Measurements from ENCODE around the gene RPUSD3.
"Not testable (repeated sequence)": the region's sequence is repeated elsewhere in the genome, so short reads cannot be mapped to it uniquely, and the experiment has no call there.

Gene RPUSD3

GRCh38 chr3:9861626-9862130 lies 17.9 kb upstream of the RPUSD3 start:
- DNase-seq (ENCODE audit: low spot score in 2 of 2) (no peak), ATAC-seq (replicated peaks; ENCODE audit: extremely low read depth, poor library complexity, severe bottlenecking) (no peak)
- no peaks in the 10 kb centered on the region for H3K4me1 Mint-ChIP-seq
- no peak overlapping the region for H3K4me3 Mint-ChIP-seq
- H3K36me3 Mint-ChIP-seq (ENCODE audit: insufficient read depth): no peaks in the 10 kb centered on the region
- no peak overlapping the region for H3K27ac Mint-ChIP-seq (ENCODE audit: low read depth)
- peaks cover 10% of the 10 kb centered on the region for H3K27me3 Mint-ChIP-seq
- H3K9me3 Mint-ChIP-seq: no peaks in the 10 kb centered on the region

- H3K4me3 Mint-ChIP-seq: no peak overlapping the region
Observed at GRCh38 chr3:9861201-9861600, 17.4 kb upstream of the RPUSD3 start.

GRCh38 chr3:9859530-9860025 lies 15.8 kb upstream of the RPUSD3 start:
- no peak for DNase-seq (ENCODE audit: low spot score in 2 of 2)
- Mint-ChIP-seq H3K4me3 (no peak overlapping the region), H3K27me3 (peaks cover 10% of the 10 kb centered on the region), H3K36me3 (ENCODE audit: insufficient read depth) (peaks cover 1% of the 10 kb centered on the region), H3K27ac (ENCODE audit: low read depth) (no peak overlapping the region), H3K4me1 (no peaks in the 10 kb centered on the region), H3K9me3 (no peaks in the 10 kb centered on the region)
- ATAC-seq (replicated peaks; ENCODE audit: extremely low read depth, poor library complexity, severe bottlenecking): no peak

More at GRCh38 chr3:9861201-9861600, 17.4 kb upstream of the RPUSD3 start:
- ATAC-seq (replicated peaks; ENCODE audit: extremely low read depth, poor library complexity, severe bottlenecking) (no peak), DNase-seq (ENCODE audit: low spot score in 2 of 2) (no peak)
- Mint-ChIP-seq H3K27ac (ENCODE audit: low read depth) (no peak overlapping the region), H3K9me3 (no peaks in the 10 kb centered on the region), H3K4me1 (no peaks in the 10 kb centered on the region), H3K36me3 (ENCODE audit: insufficient read depth) (no peaks in the 10 kb centered on the region), H3K27me3 (peaks cover 10% of the 10 kb centered on the region)

GRCh38 chr3:9855594-9855993 lies 11.8 kb upstream of the RPUSD3 start:
- peaks cover 11% of the 10 kb centered on the region for H3K4me1 Mint-ChIP-seq
- DNase-seq (ENCODE audit: low spot score in 2 of 2) (no peak), ATAC-seq (replicated peaks; ENCODE audit: extremely low read depth, poor library complexity, severe bottlenecking) (no peak)
- no peaks in the 10 kb centered on the region for H3K9me3 Mint-ChIP-seq
- H3K36me3 Mint-ChIP-seq (ENCODE audit: insufficient read depth): peaks cover 1% of the 10 kb centered on the region
- no peak overlapping the region for H3K4me3 Mint-ChIP-seq
- peaks cover 20% of the 10 kb centered on the region for H3K27me3 Mint-ChIP-seq
- no peak overlapping the region for H3K27ac Mint-ChIP-seq (ENCODE audit: low read depth)

- Mint-ChIP-seq H3K4me1 (peaks cover 11% of the 10 kb centered on the region), H3K27me3 (peaks cover 20% of the 10 kb centered on the region)
- H3K27ac Mint-ChIP-seq (ENCODE audit: low read depth); H3K4me3 Mint-ChIP-seq; H3K36me3 Mint-ChIP-seq (ENCODE audit: insufficient read depth); ATAC-seq (replicated peaks; ENCODE audit: extremely low read depth, poor library complexity, severe bottlenecking); H3K9me3 Mint-ChIP-seq; DNase-seq (ENCODE audit: low spot score in 2 of 2): not testable (repeated sequence)
Observed at GRCh38 chr3:9854291-9854940, 10.6 kb upstream of the RPUSD3 start.

- Mint-ChIP-seq H3K9me3 (no peaks in the 10 kb centered on the region), H3K36me3 (ENCODE audit: insufficient read depth) (peaks cover 1% of the 10 kb centered on the region), H3K4me1 (peaks cover 11% of the 10 kb centered on the region), H3K4me3 (no peak overlapping the region), H3K27ac (ENCODE audit: low read depth) (no peak overlapping the region), H3K27me3 (peaks cover 20% of the 10 kb centered on the region)
- ATAC-seq (replicated peaks; ENCODE audit: extremely low read depth, poor library complexity, severe bottlenecking): no peak
- DNase-seq (ENCODE audit: low spot score in 2 of 2): no peak
Observed at GRCh38 chr3:9852528-9852927, 8.7 kb upstream of the RPUSD3 start.

GRCh38 chr3:9851926-9852325 lies 8.1 kb upstream of the RPUSD3 start:
- Mint-ChIP-seq H3K27me3 (peaks cover 20% of the 10 kb centered on the region), H3K4me1 (peaks cover 11% of the 10 kb centered on the region)
- H3K36me3 Mint-ChIP-seq (ENCODE audit: insufficient read depth); DNase-seq (ENCODE audit: low spot score in 2 of 2); H3K4me3 Mint-ChIP-seq; H3K9me3 Mint-ChIP-seq; H3K27ac Mint-ChIP-seq (ENCODE audit: low read depth); ATAC-seq (replicated peaks; ENCODE audit: extremely low read depth, poor library complexity, severe bottlenecking): not testable (repeated sequence)

DNA sequence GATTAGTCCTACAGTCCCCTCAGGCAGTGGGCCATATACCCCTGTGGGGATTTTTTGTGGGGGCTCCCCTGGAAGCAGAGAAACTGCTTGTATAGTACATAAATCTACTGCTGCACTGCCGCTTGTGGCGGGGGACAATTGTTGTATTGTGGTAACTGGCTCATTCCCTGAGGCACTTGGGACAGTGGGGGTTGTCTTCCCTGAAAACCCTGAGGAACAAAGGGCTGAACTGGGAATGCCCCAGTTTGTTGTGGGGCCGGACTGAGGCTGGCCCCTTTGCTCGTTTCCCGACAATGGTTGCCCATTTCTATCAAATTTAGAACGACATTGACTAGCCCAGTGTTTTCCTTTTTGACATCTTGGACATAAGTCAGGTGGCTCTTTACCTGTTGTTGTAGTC lies 7.6 kb upstream of the RPUSD3 start:
- H3K27me3 Mint-ChIP-seq: peaks cover 20% of the 10 kb centered on the region

DNA sequence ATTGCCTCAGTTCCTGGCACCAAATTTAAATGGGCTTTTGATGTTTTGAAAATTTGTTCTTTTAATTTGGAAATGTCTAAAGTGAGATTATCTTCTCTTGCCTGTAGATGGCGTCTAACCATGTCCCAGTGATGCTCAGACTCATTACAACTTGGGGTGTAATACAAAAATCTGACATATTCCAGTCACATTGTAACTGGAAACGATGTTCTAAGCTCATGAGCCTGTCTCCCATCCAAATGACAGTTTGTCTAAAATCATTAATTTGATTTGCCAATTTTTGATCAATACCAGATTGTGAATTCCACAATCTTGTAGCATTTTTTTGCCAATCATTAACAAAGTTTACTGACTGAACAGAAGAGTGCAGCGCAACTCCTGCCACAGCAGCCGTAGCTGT lies 5.1 kb upstream of the RPUSD3 start:
- Mint-ChIP-seq H3K4me1 (peaks cover 13% of the 10 kb centered on the region), H3K27me3 (peaks cover 19% of the 10 kb centered on the region)
- not testable (repeated sequence) for H3K4me3 Mint-ChIP-seq; ATAC-seq (replicated peaks; ENCODE audit: extremely low read depth, poor library complexity, severe bottlenecking); DNase-seq (ENCODE audit: low spot score in 2 of 2); H3K27ac Mint-ChIP-seq (ENCODE audit: low read depth); H3K9me3 Mint-ChIP-seq; H3K36me3 Mint-ChIP-seq (ENCODE audit: insufficient read depth)

More for the DNA sequence above, 7.6 kb upstream of the RPUSD3 start:
- H3K4me1 Mint-ChIP-seq: peaks cover 11% of the 10 kb centered on the region
- not testable (repeated sequence) for H3K9me3 Mint-ChIP-seq; H3K36me3 Mint-ChIP-seq (ENCODE audit: insufficient read depth); ATAC-seq (replicated peaks; ENCODE audit: extremely low read depth, poor library complexity, severe bottlenecking); DNase-seq (ENCODE audit: low spot score in 2 of 2); H3K4me3 Mint-ChIP-seq; H3K27ac Mint-ChIP-seq (ENCODE audit: low read depth)

DNA sequence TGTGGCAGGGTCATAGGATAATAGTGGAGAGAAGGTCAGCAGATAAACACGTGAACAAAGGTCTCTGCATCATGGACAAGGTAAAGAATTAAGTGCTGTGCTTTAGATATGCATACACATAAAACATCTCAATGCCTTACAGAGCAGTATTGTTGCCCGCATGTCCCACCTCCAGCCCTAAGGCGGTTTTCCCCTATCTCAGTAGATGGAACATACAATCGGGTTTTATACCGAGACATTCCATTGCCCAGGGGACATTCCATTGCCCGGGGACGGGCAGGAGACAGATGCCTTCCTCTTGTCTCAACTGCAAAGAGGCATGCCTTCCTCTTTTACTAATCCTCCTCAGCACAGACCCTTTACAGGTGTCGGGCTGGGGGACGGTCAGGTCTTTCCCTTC lies 4.1 kb upstream of the RPUSD3 start:
- H3K9me3 Mint-ChIP-seq; H3K4me3 Mint-ChIP-seq; H3K27ac Mint-ChIP-seq (ENCODE audit: low read depth); H3K27me3 Mint-ChIP-seq; ATAC-seq (replicated peaks; ENCODE audit: extremely low read depth, poor library complexity, severe bottlenecking); H3K36me3 Mint-ChIP-seq (ENCODE audit: insufficient read depth); DNase-seq (ENCODE audit: low spot score in 2 of 2): not testable (repeated sequence)
- peaks cover 12% of the 10 kb centered on the region for H3K4me1 Mint-ChIP-seq

DNA sequence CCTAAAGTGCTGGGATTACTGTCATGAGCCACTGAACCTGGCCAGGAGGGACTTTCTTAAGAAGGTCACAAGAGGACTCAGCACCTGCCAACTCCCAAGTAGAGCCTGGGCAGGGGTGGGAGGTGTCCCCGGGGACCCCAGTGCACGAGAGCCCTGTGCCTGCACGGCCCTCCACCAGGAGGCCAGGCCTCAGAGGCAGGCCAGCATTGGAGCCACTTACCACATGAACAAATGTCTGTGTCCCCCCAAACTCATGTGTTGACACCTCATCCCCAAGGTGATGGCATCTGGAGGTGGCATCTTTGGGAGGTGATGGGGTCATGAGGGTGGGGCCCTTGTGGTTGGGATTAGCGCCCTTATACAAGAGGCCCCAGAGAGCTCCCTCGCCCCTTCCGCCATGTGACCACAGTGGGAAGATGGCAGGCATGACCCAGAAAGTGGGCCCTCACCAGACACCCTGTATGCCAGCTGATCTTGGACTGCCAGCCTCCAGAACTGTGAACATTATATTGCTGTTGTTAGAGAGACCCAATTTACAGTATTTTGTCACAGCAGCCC lies 3.2 kb upstream of the RPUSD3 start:
- Mint-ChIP-seq H3K27me3 (peaks cover under 1% of the 10 kb centered on the region), H3K4me3 (no peak overlapping the region), H3K27ac (ENCODE audit: low read depth) (no peak overlapping the region), H3K36me3 (ENCODE audit: insufficient read depth) (peaks cover 6% of the 10 kb centered on the region), H3K4me1 (peaks cover 19% of the 10 kb centered on the region), H3K9me3 (no peaks in the 10 kb centered on the region)
- no peak for ATAC-seq (replicated peaks; ENCODE audit: extremely low read depth, poor library complexity, severe bottlenecking)
- DNase-seq (ENCODE audit: low spot score in 2 of 2): no peak

GRCh38 chr3:9846231-9846630 lies 2.4 kb upstream of the RPUSD3 start:
- peaks cover 8% of the 10 kb centered on the region for H3K36me3 Mint-ChIP-seq (ENCODE audit: insufficient read depth)
- no peaks in the 10 kb centered on the region for H3K27me3 Mint-ChIP-seq
- DNase-seq (ENCODE audit: low spot score in 2 of 2) (no peak), ATAC-seq (replicated peaks; ENCODE audit: extremely low read depth, poor library complexity, severe bottlenecking) (no peak)
- H3K4me1 Mint-ChIP-seq: peaks cover 22% of the 10 kb centered on the region
- no peak overlapping the region for H3K27ac Mint-ChIP-seq (ENCODE audit: low read depth)
- no peak overlapping the region for H3K4me3 Mint-ChIP-seq
- no peaks in the 10 kb centered on the region for H3K9me3 Mint-ChIP-seq

DNA sequence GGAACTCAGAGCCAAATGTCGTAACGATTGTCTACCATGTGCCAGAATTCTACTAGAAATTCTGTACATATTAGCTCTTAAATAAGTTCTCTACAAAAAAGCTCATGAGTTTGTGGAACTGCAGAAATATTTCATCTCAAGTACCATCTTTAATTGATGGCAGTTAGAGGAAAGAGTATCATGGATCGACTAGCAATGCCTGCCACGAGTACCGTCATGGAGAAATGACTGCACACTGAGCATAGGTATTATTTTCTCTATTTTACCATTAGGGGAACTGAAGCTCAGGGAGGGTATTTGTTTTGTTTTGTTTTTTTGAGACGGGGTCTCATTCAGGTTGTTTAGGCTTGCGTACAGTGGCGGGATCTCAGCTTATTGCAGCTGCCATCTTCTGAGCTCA lies 2.8 kb downstream of the RPUSD3 start:
- peaks cover 14% of the 10 kb centered on the region for H3K36me3 Mint-ChIP-seq (ENCODE audit: insufficient read depth)
- no peak for DNase-seq (ENCODE audit: low spot score in 2 of 2)
- H3K27ac Mint-ChIP-seq (ENCODE audit: low read depth): no peak overlapping the region
- no peaks in the 10 kb centered on the region for H3K9me3 Mint-ChIP-seq
- H3K4me1 Mint-ChIP-seq: peaks cover 22% of the 10 kb centered on the region
- no peak overlapping the region for H3K4me3 Mint-ChIP-seq
- no peak for ATAC-seq (replicated peaks; ENCODE audit: extremely low read depth, poor library complexity, severe bottlenecking)
- H3K27me3 Mint-ChIP-seq: no peaks in the 10 kb centered on the region
